T-helper 1 cell (primary cell): Measurements from ENCODE around the gene AGBL5.

ENCODE experiments used
- DNase-seq, 5 donors: peaks; one replicate each; pipeline ENCODE4 v3.0.0-alpha.2; 2012 to 2020

AGBL5 gene

DNA sequence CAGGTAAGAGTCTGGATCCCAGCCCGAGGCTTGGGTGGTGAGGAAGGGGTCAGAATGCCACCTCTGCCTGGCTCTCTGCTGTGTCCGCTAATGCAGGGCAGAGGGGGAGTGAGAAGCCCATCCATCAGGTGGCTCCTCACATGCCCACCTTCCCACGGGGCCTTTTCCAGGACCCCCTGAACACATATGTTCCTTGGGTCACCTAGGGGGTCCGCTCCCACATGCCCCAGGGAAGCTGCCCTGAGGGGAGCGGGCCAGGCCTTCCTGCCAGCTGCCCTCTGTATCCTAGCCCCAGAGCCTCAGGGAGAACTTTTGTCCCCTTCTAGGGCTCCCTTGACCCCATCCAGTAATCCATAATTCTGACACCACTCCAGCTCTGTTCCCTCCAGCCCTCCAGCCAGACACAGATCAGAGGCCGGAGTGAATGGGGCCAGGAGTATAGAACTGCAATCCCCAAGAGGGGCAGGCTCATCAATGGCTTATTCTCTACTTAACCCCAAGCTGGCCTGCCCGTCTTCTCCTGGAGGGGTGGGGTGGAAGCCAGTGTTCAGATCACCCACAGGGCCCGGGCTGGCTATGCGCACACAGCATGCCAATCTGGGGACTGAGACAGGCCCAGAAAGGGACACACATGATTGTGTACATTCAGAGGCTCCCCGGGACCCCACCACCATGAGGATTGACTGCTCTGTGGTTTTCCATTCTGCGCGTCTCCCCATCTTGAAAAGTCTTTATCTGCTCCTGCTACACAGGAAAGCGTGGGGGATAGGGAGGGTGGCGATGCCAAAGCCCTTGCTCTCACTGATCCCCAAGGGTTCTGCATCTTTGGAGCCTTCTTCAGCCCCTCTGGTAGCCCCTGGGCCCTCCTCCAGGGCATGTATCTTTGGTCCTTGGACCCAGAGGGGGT is 28.0 kb downstream of the AGBL5 start:
- no peak for DNase-seq

GRCh38 chr2:27080140-27080469 is 28.6 kb downstream of the AGBL5 start:
- DNase-seq, result no peak

DNA sequence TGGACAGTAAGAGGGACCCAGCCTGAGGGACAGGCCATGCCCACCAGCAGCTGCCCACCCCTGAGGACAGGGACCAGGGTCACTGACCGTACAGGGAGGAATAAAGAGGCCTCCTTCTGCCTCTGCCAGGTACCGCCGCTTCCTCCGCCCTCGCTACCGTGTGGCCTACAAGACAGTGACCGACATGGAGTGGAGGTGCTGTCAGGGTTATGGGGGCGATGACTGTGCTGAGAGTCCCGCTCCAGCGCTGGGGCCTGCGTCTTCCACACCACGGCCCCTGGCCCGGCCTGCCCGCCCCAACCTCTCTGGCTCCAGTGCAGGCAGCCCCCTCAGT is 29.1 kb downstream of the AGBL5 start:
- no peak for DNase-seq

DNA sequence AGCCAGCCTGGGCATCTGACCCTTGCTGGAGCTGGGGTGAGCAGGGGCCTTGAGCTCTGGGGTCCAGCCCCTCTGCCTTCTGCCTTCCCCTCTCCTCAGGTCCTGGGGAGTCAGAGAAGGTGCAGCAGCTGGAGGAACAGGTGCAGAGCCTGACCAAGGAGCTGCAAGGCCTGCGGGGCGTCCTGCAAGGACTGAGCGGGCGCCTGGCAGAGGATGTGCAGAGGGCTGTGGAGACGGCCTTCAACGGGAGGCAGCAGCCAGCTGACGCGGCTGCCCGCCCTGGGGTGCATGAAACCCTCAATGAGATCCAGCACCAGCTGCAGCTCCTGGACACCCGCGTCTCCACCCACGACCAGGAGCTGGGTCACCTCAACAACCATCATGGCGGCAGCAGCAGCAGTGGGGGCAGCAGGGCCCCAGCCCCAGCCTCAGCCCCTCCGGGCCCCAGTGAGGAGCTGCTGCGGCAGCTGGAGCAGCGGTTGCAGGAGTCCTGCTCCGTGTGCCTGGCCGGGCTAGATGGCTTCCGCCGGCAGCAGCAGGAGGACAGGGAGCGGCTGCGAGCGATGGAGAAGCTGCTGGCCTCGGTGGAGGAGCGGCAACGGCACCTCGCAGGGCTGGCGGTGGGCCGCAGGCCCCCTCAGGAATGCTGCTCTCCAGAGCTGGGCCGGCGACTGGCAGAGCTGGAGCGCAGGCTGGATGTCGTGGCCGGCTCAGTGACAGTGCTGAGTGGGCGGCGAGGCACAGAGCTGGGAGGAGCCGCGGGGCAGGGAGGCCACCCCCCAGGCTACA is 30.7 kb downstream of the AGBL5 start:
- DNase-seq, result no peak

DNA sequence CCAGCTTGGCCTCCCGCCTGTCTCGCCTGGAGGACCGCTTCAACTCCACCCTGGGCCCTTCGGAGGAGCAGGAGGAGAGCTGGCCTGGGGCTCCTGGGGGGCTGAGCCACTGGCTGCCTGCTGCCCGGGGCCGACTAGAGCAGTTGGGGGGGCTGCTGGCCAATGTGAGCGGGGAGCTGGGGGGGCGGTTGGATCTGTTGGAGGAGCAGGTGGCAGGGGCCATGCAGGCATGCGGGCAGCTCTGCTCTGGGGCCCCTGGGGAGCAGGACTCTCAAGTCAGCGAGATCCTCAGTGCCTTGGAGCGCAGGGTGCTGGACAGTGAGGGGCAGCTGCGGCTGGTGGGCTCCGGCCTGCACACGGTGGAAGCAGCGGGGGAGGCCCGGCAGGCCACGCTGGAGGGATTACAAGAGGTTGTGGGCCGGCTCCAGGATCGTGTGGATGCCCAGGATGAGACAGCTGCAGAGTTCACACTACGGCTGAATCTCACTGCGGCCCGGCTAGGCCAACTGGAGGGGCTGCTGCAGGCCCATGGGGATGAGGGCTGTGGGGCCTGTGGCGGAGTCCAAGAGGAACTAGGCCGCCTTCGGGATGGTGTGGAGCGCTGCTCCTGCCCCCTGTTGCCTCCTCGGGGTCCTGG is 31.4 kb downstream of the AGBL5 start:
- DNase-seq, result no peak

GRCh38 chr2:27083410-27084296 is 32.2 kb downstream of the AGBL5 start:
- DNase-seq, result no peak

DNA sequence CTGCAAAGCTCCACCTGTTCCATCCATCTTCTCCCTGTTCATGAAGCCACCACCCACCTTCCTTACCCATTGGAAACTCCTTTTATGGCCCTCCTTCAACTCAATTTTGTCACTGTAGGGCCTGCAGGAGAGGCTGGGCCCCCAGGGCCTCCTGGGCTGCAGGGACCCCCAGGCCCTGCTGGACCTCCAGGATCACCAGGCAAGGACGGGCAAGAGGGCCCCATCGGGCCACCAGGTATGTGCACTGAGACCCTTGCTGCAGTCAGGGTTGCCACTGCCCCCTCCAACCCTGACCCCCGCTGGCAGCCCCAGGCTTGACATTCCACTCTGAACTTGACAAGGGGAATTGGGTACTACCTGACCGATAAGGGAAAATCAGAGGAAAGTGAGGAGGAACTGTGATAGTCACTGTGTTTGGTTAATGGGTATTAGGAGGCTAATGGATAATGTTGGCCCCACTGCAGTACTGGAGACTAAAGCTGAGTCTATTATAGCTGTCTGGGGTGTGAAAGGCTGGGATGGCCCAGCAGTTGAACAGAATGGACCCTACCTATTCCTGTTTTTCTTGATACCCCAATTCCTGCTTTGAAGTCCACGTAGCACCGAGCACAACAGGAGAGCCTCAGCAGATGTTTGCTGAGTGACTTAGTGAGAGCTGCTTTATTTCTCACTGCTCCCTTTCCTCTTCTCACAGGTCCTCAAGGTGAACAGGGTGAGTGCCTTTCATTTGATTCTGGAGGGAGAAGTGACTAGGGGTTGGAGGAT is 33.0 kb downstream of the AGBL5 start:
- no peak for DNase-seq

DNA sequence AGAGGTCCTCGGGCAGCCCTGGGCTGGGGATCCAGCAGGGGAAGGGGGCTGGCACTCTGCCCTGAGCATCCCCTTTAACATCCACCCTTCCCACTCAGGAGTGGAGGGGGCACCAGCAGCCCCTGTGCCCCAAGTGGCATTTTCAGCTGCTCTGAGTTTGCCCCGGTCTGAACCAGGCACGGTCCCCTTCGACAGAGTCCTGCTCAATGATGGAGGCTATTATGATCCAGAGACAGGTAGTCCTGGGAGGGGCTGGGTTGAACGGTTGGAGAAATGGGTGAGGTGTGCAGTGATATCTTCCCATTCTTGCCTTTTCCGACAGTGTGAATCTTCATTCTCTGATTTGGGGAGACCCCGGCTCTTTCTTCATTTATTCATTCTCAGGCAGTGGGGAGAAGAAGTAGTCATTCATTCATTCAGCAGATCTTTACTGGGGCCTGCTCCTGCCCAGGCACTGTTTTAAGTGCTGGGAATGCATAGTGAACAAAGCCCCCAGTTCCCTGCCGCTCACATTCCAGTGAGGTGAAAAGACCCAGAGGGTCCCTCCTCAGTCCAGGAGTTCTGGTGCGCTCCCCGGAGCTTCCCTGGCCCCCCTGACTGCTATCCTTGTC is 33.7 kb downstream of the AGBL5 start:
- DNase-seq, result no peak

- peak in 2 of 5 donors; percentile 14 to 49 for DNase-seq
Observed at GRCh38 chr2:27085673-27086089, 34.2 kb downstream of the AGBL5 start.

GRCh38 chr2:27086090-27086723 is 34.7 kb downstream of the AGBL5 start:
- DNase-seq, result peak; percentile 95 to 98 (median 96)

DNA sequence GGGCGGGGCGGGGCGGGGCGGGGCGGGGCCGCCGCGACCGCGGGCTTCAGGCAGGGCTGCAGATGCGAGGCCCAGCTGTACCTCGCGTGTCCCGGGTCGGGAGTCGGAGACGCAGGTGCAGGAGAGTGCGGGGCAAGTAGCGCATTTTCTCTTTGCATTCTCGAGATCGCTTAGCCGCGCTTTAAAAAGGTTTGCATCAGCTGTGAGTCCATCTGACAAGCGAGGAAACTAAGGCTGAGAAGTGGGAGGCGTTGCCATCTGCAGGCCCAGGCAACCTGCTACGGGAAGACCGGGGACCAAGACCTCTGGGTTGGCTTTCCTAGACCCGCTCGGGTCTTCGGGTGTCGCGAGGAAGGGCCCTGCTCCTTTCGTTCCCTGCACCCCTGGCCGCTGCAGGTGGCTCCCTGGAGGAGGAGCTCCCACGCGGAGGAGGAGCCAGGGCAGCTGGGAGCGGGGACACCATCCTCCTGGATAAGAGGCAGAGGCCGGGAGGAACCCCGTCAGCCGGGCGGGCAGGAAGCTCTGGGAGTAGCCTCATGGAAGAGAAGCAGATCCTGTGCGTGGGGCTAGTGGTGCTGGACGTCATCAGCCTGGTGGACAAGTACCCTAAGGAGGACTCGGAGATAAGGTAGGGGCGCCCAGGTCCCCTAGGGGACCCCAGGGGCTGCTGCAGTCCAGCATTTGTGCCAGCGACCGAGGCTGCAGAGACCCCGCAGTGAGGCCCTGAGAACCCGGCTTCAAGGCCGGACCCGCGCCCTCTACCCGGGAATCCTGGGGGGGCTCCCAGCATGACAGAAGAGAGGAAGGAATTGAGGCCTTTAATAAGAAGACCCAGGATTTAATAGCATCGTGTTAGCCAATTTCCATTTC is 35.5 kb downstream of the AGBL5 start, which contains the start of gene KHK:
KHK (plus strand) TSS at position 49 of the 870 bp plus-strand sequence; CDS start at position 537, 488 bp downstream.
- no peak for DNase-seq

DNA sequence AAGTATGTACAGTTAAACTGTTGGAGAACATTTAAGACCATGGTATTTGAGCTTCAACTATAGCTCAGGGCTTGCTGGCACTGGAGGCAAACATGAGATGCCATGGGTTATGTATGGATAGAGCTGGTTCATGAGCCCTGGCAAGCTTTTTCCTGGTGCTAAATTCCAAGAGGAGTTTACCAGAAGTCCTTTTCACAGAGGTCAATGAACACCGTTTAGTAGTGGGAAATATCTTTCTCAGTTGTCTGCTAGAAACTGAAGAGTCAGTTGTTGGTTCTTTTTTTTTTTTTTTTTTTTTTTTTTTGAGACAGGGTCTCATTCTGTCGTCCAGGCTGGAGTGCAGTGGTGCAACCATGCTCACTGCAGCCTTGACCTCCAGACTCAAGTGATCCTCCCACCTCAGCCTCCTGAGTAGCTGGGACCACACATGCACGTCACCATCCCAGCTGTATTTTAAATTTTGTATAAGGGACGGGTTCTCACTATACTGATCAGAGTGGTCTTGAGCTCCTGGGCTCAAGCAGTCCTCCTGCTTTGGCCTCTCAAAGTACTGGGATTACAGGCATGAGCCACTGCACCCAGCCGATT is 36.4 kb downstream of the AGBL5 start:
- DNase-seq, result no peak

DNA sequence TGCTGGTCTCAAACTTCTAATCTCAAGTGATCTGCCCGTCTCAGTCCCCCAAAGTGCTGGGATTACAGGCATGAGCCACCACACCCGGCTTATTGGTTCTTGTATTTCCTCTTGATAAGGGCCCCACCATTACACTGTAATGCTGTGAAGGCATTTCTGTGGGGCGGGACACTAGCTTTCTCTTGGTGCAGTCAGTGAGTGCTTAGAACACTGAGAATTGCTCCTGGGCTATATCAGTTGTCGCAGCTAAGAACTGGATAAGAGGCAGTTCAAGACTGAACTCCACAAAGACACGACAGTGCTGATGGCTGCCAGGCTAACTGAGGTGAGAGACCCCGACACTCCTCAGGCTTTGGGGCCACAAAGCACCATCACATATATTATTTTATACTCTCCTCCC is 37.2 kb downstream of the AGBL5 start:
- no peak for DNase-seq

- DNase-seq, result no peak
Observed at GRCh38 chr2:27089111-27089954, 37.9 kb downstream of the AGBL5 start.

- no peak for DNase-seq
Observed at GRCh38 chr2:27091746-27092695, 40.6 kb downstream of the AGBL5 start.

DNA sequence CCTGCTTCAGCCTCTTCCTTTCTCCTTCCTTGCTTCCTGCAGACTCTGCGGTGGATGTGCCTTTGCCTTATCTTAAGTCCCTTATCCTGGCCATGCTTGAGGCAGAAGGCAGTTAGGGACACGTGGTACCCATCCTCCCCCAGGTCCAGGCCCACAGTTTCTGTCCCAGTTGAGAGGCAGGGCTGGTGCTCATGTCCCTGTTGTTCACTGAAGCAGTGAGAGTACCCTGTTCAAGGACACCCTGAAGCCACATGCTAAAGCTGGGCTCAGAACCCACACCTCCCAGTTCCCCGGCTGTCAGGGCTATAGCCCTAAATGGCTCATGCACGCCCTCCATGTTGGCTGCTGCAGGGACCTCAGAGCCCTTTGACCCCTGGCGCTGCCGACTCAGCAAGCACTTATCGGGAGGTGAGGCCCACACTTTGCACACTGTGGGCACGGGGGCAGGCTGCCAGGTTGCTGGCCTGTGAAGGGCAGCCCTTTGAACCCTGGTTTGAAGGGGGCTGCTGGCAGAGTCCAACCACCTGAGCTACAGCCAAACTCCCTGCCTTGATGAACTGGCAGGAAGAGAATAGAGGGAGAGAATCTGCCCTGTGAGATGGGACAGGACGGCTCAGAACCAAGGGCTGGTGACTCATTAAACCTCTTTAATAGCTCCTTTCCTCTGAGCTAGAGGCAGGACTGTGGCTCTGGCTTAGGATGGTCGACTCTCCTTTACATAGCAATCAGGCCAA is 41.4 kb downstream of the AGBL5 start:
- DNase-seq, result no peak
